Measurements from ENCODE around the gene PTPN7. TPM values are rescaled to one million over a fixed set of nuclear protein-coding genes. Genes with fewer than 3 reads are reported as not detected.

PTPN7 gene
- total RNA-seq, 1 donor from 2014 or later, result not detected

DNA sequence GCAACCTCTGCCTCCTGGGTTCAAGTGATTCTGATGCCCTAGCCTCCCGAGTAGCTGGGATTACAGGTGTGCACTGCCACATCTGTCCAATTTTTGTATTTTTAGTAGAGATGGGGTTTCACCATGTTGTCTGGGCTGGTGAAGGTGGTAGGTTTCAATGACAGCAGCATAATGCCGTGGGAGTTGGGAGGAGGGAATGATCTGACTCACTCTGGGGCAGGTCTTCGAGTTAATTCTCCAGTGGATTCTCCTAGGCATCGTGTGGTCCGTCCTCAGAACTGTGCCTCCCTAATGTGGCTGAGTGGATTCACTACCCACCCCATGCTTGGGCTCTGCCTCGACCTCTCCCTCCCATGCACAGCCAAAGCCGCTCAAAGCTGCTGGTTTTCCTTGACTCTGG lies 39.4 kb downstream of the PTPN7 start:
- no peak overlapping the region for H2AFZ ChIP-seq (replicated peaks)
- no peak overlapping the region for H3K4me3 Mint-ChIP-seq
- peaks cover 3% of the 10 kb centered on the region for H3K4me1 Mint-ChIP-seq
- H3K79me2 ChIP-seq (ENCODE audit: low read depth), result no peaks in the 10 kb centered on the region
- no peak overlapping the region for H3K27ac Mint-ChIP-seq
- no peaks in the 10 kb centered on the region for H4K20me1 ChIP-seq (ENCODE audit: low read depth)
- H3K27ac ChIP-seq, result no peak overlapping the region
- TF ChIP-seq EZH2phosphoT487 (IDR thresholded peaks at IDR 0.05) (no peak), EZH2 (IDR thresholded peaks at IDR 0.05) (no peak)
- TF ChIP-seq, protein P1, sequence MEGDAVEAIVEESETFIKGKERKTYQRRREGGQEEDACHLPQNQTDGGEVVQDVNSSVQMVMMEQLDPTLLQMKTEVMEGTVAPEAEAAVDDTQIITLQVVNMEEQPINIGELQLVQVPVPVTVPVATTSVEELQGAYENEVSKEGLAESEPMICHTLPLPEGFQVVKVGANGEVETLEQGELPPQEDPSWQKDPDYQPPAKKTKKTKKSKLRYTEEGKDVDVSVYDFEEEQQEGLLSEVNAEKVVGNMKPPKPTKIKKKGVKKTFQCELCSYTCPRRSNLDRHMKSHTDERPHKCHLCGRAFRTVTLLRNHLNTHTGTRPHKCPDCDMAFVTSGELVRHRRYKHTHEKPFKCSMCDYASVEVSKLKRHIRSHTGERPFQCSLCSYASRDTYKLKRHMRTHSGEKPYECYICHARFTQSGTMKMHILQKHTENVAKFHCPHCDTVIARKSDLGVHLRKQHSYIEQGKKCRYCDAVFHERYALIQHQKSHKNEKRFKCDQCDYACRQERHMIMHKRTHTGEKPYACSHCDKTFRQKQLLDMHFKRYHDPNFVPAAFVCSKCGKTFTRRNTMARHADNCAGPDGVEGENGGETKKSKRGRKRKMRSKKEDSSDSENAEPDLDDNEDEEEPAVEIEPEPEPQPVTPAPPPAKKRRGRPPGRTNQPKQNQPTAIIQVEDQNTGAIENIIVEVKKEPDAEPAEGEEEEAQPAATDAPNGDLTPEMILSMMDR (IDR thresholded peaks at IDR 0.05), result no peak
- H3K4me3 ChIP-seq, result no peak overlapping the region
- no peaks in the 10 kb centered on the region for H3K36me3 Mint-ChIP-seq
- H3K9me3 ChIP-seq (ENCODE audit: low read depth), result no peaks in the 10 kb centered on the region
- H3K9ac ChIP-seq, result no peak overlapping the region
- no peaks in the 10 kb centered on the region for H3K27me3 ChIP-seq
- H3K4me2 ChIP-seq, result no peak overlapping the region
- DNase-seq (ENCODE audit: low spot score), result no peak
- peaks cover 3% of the 10 kb centered on the region for H3K4me1 ChIP-seq
- peaks cover 4% of the 10 kb centered on the region for H3F3A ChIP-seq (ENCODE audit: low read depth)
- H3K36me3 ChIP-seq, result no peaks in the 10 kb centered on the region
- H3K27me3 Mint-ChIP-seq (ENCODE audit: insufficient read depth, low read depth), result peaks cover 8% of the 10 kb centered on the region
- H3K9me3 Mint-ChIP-seq, result no peaks in the 10 kb centered on the region

DNA sequence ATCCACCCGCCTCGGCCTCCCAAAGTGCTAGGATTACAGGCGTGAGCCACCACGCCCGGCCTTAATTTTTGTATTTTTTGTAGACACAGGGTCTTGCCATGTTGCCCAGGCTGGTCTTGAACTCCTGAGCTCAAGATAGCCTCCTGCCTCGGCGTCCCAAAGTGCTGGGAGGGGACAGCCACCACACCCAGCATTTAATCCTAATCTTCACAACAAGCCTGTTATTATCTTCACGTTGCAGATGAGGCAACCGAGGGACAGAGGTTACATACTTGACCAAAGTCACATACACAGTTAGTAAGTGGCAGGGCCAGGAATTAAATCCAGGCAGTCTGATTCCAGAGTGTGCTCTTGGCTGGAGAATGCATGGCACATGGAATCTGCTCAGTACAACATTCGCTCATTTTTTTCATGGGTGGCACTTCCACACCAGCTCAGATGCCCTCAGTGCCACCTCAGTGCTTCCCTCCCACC lies 42.5 kb downstream of the PTPN7 start:
- Mint-ChIP-seq H3K27me3 (ENCODE audit: insufficient read depth, low read depth) (peaks cover 9% of the 10 kb centered on the region), H3K36me3 (no peaks in the 10 kb centered on the region), H3K4me3 (no peak overlapping the region), H3K4me1 (peaks cover 8% of the 10 kb centered on the region), H3K9me3 (no peaks in the 10 kb centered on the region), H3K27ac (no peak overlapping the region)
- Histone ChIP-seq H4K20me1 (ENCODE audit: low read depth) (no peaks in the 10 kb centered on the region), H3K9me3 (ENCODE audit: low read depth) (no peaks in the 10 kb centered on the region), H3K4me3 (no peak overlapping the region), H2AFZ (replicated peaks) (no peak overlapping the region), H3K27ac (no peak overlapping the region), H3K79me2 (ENCODE audit: low read depth) (no peaks in the 10 kb centered on the region), H3K9ac (no peak overlapping the region), H3K27me3 (no peaks in the 10 kb centered on the region), H3K4me2 (no peak overlapping the region), H3K36me3 (no peaks in the 10 kb centered on the region), H3F3A (ENCODE audit: low read depth) (no peaks in the 10 kb centered on the region), H3K4me1 (peaks cover 10% of the 10 kb centered on the region)
- no peak for DNase-seq (ENCODE audit: low spot score)
- TF ChIP-seq, protein P1 (IDR thresholded peaks at IDR 0.05), result no peak
- TF ChIP-seq EZH2phosphoT487 (IDR thresholded peaks at IDR 0.05) (no peak), EZH2 (IDR thresholded peaks at IDR 0.05) (no peak)

DNA sequence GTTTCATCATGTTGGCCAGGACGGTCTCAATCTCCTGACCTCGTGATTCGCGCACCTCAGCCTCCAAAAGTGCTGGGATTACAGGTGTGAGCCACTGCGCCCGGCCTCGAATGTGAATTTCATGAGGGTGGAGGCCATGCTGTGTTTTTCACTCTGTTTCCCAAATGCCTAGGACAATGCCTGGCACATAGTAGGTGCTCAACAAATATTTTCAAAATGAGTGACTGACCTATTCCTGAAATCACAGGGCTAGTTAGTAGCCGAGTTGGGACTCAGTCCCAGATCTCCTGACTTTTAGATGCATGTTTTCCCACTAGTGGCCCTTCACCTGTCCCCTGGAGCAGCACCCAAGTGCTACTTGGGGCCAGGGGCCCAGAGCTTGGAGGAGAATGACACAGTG lies 44.1 kb downstream of the PTPN7 start:
- TF ChIP-seq EZH2phosphoT487 (IDR thresholded peaks at IDR 0.05) (no peak), EZH2 (IDR thresholded peaks at IDR 0.05) (no peak)
- TF ChIP-seq, protein P1 (IDR thresholded peaks at IDR 0.05), result no peak
- H3K9me3 Mint-ChIP-seq, result no peaks in the 10 kb centered on the region
- peaks cover 10% of the 10 kb centered on the region for H3K4me1 ChIP-seq
- H3K27ac ChIP-seq, result no peak overlapping the region
- H4K20me1 ChIP-seq (ENCODE audit: low read depth), result no peaks in the 10 kb centered on the region
- H3K79me2 ChIP-seq (ENCODE audit: low read depth), result no peaks in the 10 kb centered on the region
- H3K4me3 Mint-ChIP-seq, result no peak overlapping the region
- no peak overlapping the region for H2AFZ ChIP-seq (replicated peaks)
- H3K36me3 ChIP-seq, result no peaks in the 10 kb centered on the region
- H3K4me1 Mint-ChIP-seq, result peaks cover 9% of the 10 kb centered on the region
- no peak for DNase-seq (ENCODE audit: low spot score)
- no peak overlapping the region for H3K4me2 ChIP-seq
- no peak overlapping the region for H3K4me3 ChIP-seq
- H3K27ac Mint-ChIP-seq, result no peak overlapping the region
- H3K9me3 ChIP-seq (ENCODE audit: low read depth), result no peaks in the 10 kb centered on the region
- H3K9ac ChIP-seq, result no peak overlapping the region
- no peaks in the 10 kb centered on the region for H3K27me3 ChIP-seq
- H3F3A ChIP-seq (ENCODE audit: low read depth), result no peaks in the 10 kb centered on the region
- no peaks in the 10 kb centered on the region for H3K36me3 Mint-ChIP-seq
- H3K27me3 Mint-ChIP-seq (ENCODE audit: insufficient read depth, low read depth), result peaks cover 7% of the 10 kb centered on the region

Data from neural progenitor cell (in vitro differentiated cells).